Measurements from ENCODE around the gene C20orf202.

DNA sequence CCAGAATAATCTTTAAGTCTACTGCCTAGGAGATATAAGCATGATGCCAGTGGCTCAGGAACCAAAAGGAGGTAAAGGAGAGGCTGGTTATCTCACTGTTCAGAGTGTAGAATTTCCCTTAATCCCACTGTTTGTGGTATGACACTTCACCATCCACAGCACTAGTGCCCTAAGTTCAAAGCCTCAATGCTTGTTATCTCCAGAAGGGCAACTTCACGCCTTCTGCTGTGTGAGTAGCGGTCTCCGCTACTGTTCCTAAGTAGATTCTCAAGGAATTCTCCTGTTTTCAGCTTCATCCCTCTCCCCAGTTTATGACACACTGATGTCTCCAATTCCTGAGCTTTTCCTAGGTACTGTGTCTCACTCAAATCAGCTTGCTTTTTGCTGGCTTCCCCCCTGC, 49.2 kb downstream of the C20orf202 start:
- TF ChIP-seq, protein P1, sequence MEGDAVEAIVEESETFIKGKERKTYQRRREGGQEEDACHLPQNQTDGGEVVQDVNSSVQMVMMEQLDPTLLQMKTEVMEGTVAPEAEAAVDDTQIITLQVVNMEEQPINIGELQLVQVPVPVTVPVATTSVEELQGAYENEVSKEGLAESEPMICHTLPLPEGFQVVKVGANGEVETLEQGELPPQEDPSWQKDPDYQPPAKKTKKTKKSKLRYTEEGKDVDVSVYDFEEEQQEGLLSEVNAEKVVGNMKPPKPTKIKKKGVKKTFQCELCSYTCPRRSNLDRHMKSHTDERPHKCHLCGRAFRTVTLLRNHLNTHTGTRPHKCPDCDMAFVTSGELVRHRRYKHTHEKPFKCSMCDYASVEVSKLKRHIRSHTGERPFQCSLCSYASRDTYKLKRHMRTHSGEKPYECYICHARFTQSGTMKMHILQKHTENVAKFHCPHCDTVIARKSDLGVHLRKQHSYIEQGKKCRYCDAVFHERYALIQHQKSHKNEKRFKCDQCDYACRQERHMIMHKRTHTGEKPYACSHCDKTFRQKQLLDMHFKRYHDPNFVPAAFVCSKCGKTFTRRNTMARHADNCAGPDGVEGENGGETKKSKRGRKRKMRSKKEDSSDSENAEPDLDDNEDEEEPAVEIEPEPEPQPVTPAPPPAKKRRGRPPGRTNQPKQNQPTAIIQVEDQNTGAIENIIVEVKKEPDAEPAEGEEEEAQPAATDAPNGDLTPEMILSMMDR (IDR thresholded peaks at IDR 0.05) = no peak
- TF ChIP-seq, protein P2, sequence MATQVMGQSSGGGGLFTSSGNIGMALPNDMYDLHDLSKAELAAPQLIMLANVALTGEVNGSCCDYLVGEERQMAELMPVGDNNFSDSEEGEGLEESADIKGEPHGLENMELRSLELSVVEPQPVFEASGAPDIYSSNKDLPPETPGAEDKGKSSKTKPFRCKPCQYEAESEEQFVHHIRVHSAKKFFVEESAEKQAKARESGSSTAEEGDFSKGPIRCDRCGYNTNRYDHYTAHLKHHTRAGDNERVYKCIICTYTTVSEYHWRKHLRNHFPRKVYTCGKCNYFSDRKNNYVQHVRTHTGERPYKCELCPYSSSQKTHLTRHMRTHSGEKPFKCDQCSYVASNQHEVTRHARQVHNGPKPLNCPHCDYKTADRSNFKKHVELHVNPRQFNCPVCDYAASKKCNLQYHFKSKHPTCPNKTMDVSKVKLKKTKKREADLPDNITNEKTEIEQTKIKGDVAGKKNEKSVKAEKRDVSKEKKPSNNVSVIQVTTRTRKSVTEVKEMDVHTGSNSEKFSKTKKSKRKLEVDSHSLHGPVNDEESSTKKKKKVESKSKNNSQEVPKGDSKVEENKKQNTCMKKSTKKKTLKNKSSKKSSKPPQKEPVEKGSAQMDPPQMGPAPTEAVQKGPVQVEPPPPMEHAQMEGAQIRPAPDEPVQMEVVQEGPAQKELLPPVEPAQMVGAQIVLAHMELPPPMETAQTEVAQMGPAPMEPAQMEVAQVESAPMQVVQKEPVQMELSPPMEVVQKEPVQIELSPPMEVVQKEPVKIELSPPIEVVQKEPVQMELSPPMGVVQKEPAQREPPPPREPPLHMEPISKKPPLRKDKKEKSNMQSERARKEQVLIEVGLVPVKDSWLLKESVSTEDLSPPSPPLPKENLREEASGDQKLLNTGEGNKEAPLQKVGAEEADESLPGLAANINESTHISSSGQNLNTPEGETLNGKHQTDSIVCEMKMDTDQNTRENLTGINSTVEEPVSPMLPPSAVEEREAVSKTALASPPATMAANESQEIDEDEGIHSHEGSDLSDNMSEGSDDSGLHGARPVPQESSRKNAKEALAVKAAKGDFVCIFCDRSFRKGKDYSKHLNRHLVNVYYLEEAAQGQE (IDR thresholded peaks at IDR 0.05; ENCODE audit: low read depth, low read length) = no peak
- no peak for TF ChIP-seq EP300 (IDR thresholded peaks at IDR 0.05; ENCODE audit: borderline replicate concordance in 1 of 2, low read depth in 1 of 2, low read length in 1 of 2)

All from SK-N-SH (cell line).